Measurements from ENCODE around the gene BMPER. TPM values are rescaled to one million over a fixed set of nuclear protein-coding genes. Genes with fewer than 3 reads are reported as not detected.

BMPER gene
- total and polyA plus RNA-seq, 2 donors from 2014 or later = 0.60 to 0.80 TPM

DNA sequence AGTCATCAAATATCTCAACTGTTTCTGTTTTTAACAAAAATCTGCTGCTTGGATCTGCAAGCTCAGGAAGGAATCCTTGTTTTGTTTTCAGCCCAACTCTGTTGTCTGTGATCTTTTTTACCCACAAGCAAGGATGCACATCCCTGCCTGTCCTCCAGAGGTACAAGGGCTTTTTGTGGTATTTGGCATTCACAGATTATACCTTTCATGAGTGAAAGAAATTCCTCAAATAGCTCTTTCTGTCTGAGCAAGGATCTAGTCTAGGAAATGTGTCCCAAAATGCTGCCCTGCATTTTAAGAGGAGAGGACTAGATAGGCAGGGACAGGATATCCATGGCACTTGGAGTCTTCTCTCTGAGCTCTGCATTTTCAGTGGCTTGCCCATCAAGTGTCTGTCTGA, 151.8 kb downstream of the BMPER start:
- Histone ChIP-seq H3K27ac (ENCODE audit: low read depth in 2 of 2, low read length in 2 of 2) (no peak overlapping the region), H3K4me1 (ENCODE audit: control insufficient read depth in 2 of 3, insufficient read depth in 2 of 3, low read depth in 1 of 3, low read length in 3 of 3) (no peaks in the 10 kb centered on the region), H3K36me3 (ENCODE audit: control insufficient read depth in 2 of 3, insufficient read depth in 3 of 3, low read length in 3 of 3) (no peaks in the 10 kb centered on the region), H3K4me3 (ENCODE audit: low read length in 3 of 3) (no peak overlapping the region), H3K9me3 (ENCODE audit: control insufficient read depth in 2 of 3, insufficient read depth in 1 of 3, low read length in 3 of 3) (no peaks in the 10 kb centered on the region), H3K9ac (ENCODE audit: low read length in 3 of 3) (no peak overlapping the region), H3K27me3 (ENCODE audit: control insufficient read depth, insufficient read depth, low read length) (no peaks in the 10 kb centered on the region)
- TF ChIP-seq, protein P1, sequence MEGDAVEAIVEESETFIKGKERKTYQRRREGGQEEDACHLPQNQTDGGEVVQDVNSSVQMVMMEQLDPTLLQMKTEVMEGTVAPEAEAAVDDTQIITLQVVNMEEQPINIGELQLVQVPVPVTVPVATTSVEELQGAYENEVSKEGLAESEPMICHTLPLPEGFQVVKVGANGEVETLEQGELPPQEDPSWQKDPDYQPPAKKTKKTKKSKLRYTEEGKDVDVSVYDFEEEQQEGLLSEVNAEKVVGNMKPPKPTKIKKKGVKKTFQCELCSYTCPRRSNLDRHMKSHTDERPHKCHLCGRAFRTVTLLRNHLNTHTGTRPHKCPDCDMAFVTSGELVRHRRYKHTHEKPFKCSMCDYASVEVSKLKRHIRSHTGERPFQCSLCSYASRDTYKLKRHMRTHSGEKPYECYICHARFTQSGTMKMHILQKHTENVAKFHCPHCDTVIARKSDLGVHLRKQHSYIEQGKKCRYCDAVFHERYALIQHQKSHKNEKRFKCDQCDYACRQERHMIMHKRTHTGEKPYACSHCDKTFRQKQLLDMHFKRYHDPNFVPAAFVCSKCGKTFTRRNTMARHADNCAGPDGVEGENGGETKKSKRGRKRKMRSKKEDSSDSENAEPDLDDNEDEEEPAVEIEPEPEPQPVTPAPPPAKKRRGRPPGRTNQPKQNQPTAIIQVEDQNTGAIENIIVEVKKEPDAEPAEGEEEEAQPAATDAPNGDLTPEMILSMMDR (IDR thresholded peaks at IDR 0.05; ENCODE audit: borderline replicate concordance, extremely low read depth, insufficient read depth) = no peak
- FAIRE-seq (no peak), DNase-seq (no peak)
- intact Hi-C loops (cut with DNase I) = no loop called here

DNA sequence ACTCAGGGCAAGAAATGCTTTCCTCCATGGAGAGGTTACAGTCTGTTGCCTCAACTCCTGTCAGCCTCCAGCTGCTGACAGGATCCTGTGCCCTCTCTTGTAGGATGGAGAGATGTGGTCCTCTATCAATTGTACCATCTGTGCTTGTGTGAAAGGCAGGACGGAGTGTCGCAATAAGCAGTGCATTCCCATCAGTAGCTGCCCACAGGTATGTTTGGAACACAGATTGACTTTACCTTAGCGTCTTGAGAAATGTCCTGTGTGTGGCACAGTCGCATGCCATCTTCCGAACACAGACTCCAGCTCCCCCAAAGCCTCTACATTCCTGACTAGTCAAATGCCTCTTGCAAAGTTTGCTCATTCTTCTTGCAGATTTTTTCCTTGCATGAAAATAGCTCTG, 152.6 kb downstream of the BMPER start:
- Histone ChIP-seq H3K27ac (ENCODE audit: low read depth in 2 of 2, low read length in 2 of 2) (no peak overlapping the region), H3K9ac (ENCODE audit: low read length in 3 of 3) (no peak overlapping the region), H3K36me3 (ENCODE audit: control insufficient read depth in 2 of 3, insufficient read depth in 3 of 3, low read length in 3 of 3) (no peaks in the 10 kb centered on the region), H3K4me3 (ENCODE audit: low read length in 3 of 3) (no peak overlapping the region), H3K4me1 (ENCODE audit: control insufficient read depth in 2 of 3, insufficient read depth in 2 of 3, low read depth in 1 of 3, low read length in 3 of 3) (no peaks in the 10 kb centered on the region), H3K27me3 (ENCODE audit: control insufficient read depth, insufficient read depth, low read length) (no peaks in the 10 kb centered on the region), H3K9me3 (ENCODE audit: control insufficient read depth in 2 of 3, insufficient read depth in 1 of 3, low read length in 3 of 3) (no peaks in the 10 kb centered on the region)
- FAIRE-seq (no peak), DNase-seq (no peak)
- intact Hi-C loops (cut with DNase I) = no loop called here
- TF ChIP-seq, protein P1 (IDR thresholded peaks at IDR 0.05; ENCODE audit: borderline replicate concordance, extremely low read depth, insufficient read depth) = no peak

- H3K4me1 ChIP-seq (ENCODE audit: control insufficient read depth in 2 of 3, insufficient read depth in 2 of 3, low read depth in 1 of 3, low read length in 3 of 3) = no peaks in the 10 kb centered on the region
- no peak for FAIRE-seq
- TF ChIP-seq, protein P1 (IDR thresholded peaks at IDR 0.05; ENCODE audit: borderline replicate concordance, extremely low read depth, insufficient read depth) = no peak
Observed at GRCh38 chr7:34058801-34059135, 153.4 kb downstream of the BMPER start.

GRCh38 chr7:34059136-34059828, 153.9 kb downstream of the BMPER start:
- FAIRE-seq (no peak), DNase-seq (peak in 1 of 5 donors; percentile 15)
- Histone ChIP-seq H3K27me3 (ENCODE audit: control insufficient read depth, insufficient read depth, low read length) (no peaks in the 10 kb centered on the region), H3K9ac (ENCODE audit: low read length in 3 of 3) (no peak overlapping the region), H3K36me3 (ENCODE audit: control insufficient read depth in 2 of 3, insufficient read depth in 3 of 3, low read length in 3 of 3) (no peaks in the 10 kb centered on the region), H3K4me1 (ENCODE audit: control insufficient read depth in 2 of 3, insufficient read depth in 2 of 3, low read depth in 1 of 3, low read length in 3 of 3) (no peaks in the 10 kb centered on the region), H3K27ac (ENCODE audit: low read depth in 2 of 2, low read length in 2 of 2) (no peak overlapping the region), H3K4me3 (ENCODE audit: low read length in 3 of 3) (no peak overlapping the region), H3K9me3 (ENCODE audit: control insufficient read depth in 2 of 3, insufficient read depth in 1 of 3, low read length in 3 of 3) (no peaks in the 10 kb centered on the region)
- TF ChIP-seq, protein P1 (IDR thresholded peaks at IDR 0.05; ENCODE audit: borderline replicate concordance, extremely low read depth, insufficient read depth) = no peak
- intact Hi-C loops (cut with DNase I) = no loop called here

More at GRCh38 chr7:34058801-34059135, 153.4 kb downstream of the BMPER start:
- no peak overlapping the region for H3K9ac ChIP-seq (ENCODE audit: low read length in 3 of 3)
- no peaks in the 10 kb centered on the region for H3K27me3 ChIP-seq (ENCODE audit: control insufficient read depth, insufficient read depth, low read length)
- H3K4me3 ChIP-seq (ENCODE audit: low read length in 3 of 3) = no peak overlapping the region
- no peaks in the 10 kb centered on the region for H3K9me3 ChIP-seq (ENCODE audit: control insufficient read depth in 2 of 3, insufficient read depth in 1 of 3, low read length in 3 of 3)
- H3K27ac ChIP-seq (ENCODE audit: low read depth in 2 of 2, low read length in 2 of 2) = no peak overlapping the region
- no peaks in the 10 kb centered on the region for H3K36me3 ChIP-seq (ENCODE audit: control insufficient read depth in 2 of 3, insufficient read depth in 3 of 3, low read length in 3 of 3)
- intact Hi-C loops (cut with DNase I) = no loop called here
- DNase-seq = peak in 1 of 5 donors; percentile 26
